Prostate gland (tissue), 2 donors: ENCODE data around the gene TSPAN18.

Experiments
- CTCF ChIP-seq, 4 experiments: fragments of 200-600 bp in 2 of 4; fragments of 450-650 bp in 2 of 4; sonication (generic) in 2 of 4; IDR thresholded peaks; 1 replicate in 3 of 4; 2 replicates in 1 of 4; pipeline ENCODE4 v1.5.1; 2016 to 2019; ENCODE audit warnings: antibody characterized with exemption in 4 of 4, mild to moderate bottlenecking in 2 of 4, moderate library complexity in 2 of 4
- POLR2AphosphoS5 ChIP-seq: sonication (generic); formaldehyde crosslinking; IDR thresholded peaks from one replicate; pipeline ENCODE4 v1.6.1; 2017; ENCODE audit warnings: antibody characterized with exemption

GRCh38 chr11:44766972-44767278 is 40.2 kb downstream of the TSPAN18 start:
- TF ChIP-seq CTCF (IDR thresholded peaks at IDR 0.05), result no peak
- no peak for TF ChIP-seq POLR2AphosphoS5
